ENCODE results near the gene TYW3. TPM values are rescaled to one million over a fixed set of nuclear protein-coding genes. Genes with fewer than 3 reads are reported as not detected.

The TYW3 gene
- total and polyA plus RNA-seq, 2 of the 8 experiments (the other 6 are each of a cell fraction or from before 2014, with no cell fraction given): 6.9 to 31.4 TPM

DNA sequence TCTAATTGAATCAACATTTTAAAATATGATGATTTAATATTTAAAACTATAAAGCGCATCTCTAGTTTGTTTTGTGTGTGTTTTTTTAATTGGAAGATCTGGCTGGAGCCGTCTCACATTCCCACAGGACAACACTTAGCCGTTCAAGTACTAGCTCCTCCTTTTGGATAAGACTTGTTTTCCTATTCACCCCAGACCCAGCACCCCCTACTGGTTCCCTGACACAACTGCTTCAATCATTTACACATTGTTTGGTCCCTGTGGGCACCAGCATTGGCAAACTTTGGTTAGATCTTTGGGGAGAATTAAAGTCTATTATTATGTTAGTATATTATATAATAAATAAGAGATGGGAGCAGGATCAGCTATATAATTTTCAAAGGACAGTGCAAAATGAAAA is 34.5 kb downstream of the TYW3 start (continued):
- TF ChIP-seq, protein P1, sequence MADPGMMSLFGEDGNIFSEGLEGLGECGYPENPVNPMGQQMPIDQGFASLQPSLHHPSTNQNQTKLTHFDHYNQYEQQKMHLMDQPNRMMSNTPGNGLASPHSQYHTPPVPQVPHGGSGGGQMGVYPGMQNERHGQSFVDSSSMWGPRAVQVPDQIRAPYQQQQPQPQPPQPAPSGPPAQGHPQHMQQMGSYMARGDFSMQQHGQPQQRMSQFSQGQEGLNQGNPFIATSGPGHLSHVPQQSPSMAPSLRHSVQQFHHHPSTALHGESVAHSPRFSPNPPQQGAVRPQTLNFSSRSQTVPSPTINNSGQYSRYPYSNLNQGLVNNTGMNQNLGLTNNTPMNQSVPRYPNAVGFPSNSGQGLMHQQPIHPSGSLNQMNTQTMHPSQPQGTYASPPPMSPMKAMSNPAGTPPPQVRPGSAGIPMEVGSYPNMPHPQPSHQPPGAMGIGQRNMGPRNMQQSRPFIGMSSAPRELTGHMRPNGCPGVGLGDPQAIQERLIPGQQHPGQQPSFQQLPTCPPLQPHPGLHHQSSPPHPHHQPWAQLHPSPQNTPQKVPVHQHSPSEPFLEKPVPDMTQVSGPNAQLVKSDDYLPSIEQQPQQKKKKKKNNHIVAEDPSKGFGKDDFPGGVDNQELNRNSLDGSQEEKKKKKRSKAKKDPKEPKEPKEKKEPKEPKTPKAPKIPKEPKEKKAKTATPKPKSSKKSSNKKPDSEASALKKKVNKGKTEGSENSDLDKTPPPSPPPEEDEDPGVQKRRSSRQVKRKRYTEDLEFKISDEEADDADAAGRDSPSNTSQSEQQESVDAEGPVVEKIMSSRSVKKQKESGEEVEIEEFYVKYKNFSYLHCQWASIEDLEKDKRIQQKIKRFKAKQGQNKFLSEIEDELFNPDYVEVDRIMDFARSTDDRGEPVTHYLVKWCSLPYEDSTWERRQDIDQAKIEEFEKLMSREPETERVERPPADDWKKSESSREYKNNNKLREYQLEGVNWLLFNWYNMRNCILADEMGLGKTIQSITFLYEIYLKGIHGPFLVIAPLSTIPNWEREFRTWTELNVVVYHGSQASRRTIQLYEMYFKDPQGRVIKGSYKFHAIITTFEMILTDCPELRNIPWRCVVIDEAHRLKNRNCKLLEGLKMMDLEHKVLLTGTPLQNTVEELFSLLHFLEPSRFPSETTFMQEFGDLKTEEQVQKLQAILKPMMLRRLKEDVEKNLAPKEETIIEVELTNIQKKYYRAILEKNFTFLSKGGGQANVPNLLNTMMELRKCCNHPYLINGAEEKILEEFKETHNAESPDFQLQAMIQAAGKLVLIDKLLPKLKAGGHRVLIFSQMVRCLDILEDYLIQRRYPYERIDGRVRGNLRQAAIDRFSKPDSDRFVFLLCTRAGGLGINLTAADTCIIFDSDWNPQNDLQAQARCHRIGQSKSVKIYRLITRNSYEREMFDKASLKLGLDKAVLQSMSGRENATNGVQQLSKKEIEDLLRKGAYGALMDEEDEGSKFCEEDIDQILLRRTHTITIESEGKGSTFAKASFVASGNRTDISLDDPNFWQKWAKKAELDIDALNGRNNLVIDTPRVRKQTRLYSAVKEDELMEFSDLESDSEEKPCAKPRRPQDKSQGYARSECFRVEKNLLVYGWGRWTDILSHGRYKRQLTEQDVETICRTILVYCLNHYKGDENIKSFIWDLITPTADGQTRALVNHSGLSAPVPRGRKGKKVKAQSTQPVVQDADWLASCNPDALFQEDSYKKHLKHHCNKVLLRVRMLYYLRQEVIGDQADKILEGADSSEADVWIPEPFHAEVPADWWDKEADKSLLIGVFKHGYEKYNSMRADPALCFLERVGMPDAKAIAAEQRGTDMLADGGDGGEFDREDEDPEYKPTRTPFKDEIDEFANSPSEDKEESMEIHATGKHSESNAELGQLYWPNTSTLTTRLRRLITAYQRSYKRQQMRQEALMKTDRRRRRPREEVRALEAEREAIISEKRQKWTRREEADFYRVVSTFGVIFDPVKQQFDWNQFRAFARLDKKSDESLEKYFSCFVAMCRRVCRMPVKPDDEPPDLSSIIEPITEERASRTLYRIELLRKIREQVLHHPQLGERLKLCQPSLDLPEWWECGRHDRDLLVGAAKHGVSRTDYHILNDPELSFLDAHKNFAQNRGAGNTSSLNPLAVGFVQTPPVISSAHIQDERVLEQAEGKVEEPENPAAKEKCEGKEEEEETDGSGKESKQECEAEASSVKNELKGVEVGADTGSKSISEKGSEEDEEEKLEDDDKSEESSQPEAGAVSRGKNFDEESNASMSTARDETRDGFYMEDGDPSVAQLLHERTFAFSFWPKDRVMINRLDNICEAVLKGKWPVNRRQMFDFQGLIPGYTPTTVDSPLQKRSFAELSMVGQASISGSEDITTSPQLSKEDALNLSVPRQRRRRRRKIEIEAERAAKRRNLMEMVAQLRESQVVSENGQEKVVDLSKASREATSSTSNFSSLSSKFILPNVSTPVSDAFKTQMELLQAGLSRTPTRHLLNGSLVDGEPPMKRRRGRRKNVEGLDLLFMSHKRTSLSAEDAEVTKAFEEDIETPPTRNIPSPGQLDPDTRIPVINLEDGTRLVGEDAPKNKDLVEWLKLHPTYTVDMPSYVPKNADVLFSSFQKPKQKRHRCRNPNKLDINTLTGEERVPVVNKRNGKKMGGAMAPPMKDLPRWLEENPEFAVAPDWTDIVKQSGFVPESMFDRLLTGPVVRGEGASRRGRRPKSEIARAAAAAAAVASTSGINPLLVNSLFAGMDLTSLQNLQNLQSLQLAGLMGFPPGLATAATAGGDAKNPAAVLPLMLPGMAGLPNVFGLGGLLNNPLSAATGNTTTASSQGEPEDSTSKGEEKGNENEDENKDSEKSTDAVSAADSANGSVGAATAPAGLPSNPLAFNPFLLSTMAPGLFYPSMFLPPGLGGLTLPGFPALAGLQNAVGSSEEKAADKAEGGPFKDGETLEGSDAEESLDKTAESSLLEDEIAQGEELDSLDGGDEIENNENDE (IDR thresholded peaks at IDR 0.05; ENCODE audit: insufficient replicate concordance, low read length): no peak
- TF ChIP-seq EP300 (IDR thresholded peaks at IDR 0.05; ENCODE audit: borderline replicate concordance in 1 of 2, low read depth in 2 of 2, low read length in 2 of 2): no peak
- no peak for TF ChIP-seq CTBP2 (IDR thresholded peaks at IDR 0.05; ENCODE audit: borderline replicate concordance, insufficient read depth, insufficient read length, low read length)
- no peak for TF ChIP-seq MAFK (IDR thresholded peaks at IDR 0.05; ENCODE audit: low read depth, low read length)
- peak; percentile 46 to 78 (median 67) for TF ChIP-seq CTCF (IDR thresholded peaks at IDR 0.05; ENCODE audit: control extremely low read depth in 1 of 3, insufficient read depth in 1 of 3, low read depth in 1 of 3, low read length in 3 of 3)
- 0 out of 2 replicates have a peak, but pooled peaks have one; percentile 8 for TF ChIP-seq TEAD4 (IDR thresholded peaks at IDR 0.05; ENCODE audit: low read depth, low read length)
- TF ChIP-seq SP2 (IDR thresholded peaks at IDR 0.05; ENCODE audit: low read length): no peak
